T-helper 2 cell (primary cell): Measurements from ENCODE around the gene LTA4H.
A peak's percentile ranks its signal among the peaks of the same experiment; 100 is the strongest.

Source experiments
- DNase-seq, 5 experiments: peaks; one replicate each; pipeline versions ENCODE4 v3.0.0 to v3.0.0-alpha.2; 2012 to 2022

LTA4H gene

GRCh38 chr12:96056646-96057455 is 21.5 kb upstream of the LTA4H start:
- DNase-seq, result no peak

GRCh38 chr12:96054244-96054610 is 18.8 kb upstream of the LTA4H start:
- DNase-seq, result no peak

- no peak for DNase-seq
These were observed 18.3 kb upstream of the LTA4H start for GRCh38 chr12:96053476-96054243.

GRCh38 chr12:96051756-96052485 is 16.5 kb upstream of the LTA4H start:
- no peak for DNase-seq

GRCh38 chr12:96050139-96050538 is 14.8 kb upstream of the LTA4H start:
- DNase-seq, result no peak

- DNase-seq, result no peak
These were observed 13.7 kb upstream of the LTA4H start for GRCh38 chr12:96049101-96049500.

GRCh38 chr12:96048393-96048969 is 13.1 kb upstream of the LTA4H start:
- DNase-seq, result no peak

- DNase-seq, result peak in 1 of 5 experiments; percentile 78
These were observed 12.1 kb upstream of the LTA4H start for GRCh38 chr12:96047229-96048211.

- DNase-seq, result peak in 1 of 5 experiments; percentile 52
These were observed 11.3 kb upstream of the LTA4H start for GRCh38 chr12:96046543-96047228.

- DNase-seq, result peak in 1 of 5 experiments; percentile 54
These were observed 10.2 kb upstream of the LTA4H start for GRCh38 chr12:96045566-96045965.

GRCh38 chr12:96044943-96045290 is 9.5 kb upstream of the LTA4H start:
- no peak for DNase-seq

- DNase-seq, result no peak
These were observed 8.9 kb upstream of the LTA4H start for GRCh38 chr12:96044017-96044942.

GRCh38 chr12:96041181-96041580 is 5.8 kb upstream of the LTA4H start:
- no peak for DNase-seq

- no peak for DNase-seq
These were observed 5.1 kb upstream of the LTA4H start for GRCh38 chr12:96040305-96041133.

GRCh38 chr12:96039516-96039915 is 4.1 kb upstream of the LTA4H start:
- DNase-seq, result no peak

- no peak for DNase-seq
These were observed 1.5 kb upstream of the LTA4H start for GRCh38 chr12:96036765-96037455.

GRCh38 chr12:96034621-96035282 is 635 bp downstream of the LTA4H start:
- DNase-seq, result no peak
